ENCODE results near the gene ABCC1.

DNA sequence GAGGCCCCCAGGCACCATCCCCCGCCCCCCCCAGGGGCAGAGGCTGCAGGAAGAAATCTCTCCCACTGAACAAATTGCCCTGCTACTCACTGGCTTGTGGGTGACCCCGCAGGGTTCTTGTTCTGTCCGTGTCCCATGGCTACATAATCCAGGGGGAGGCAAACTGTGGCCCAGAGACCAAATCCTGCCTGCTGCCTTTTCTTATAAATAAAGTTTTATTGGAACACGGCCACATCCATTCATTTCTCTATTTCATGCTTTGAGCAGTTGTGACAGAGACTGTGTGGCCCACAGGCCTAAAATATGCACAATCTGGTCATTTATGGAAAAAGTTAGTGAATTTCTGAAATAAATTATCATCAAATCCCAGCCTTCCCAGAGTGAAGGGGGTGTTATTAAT, 235.7 kb downstream of the ABCC1 start:
- TF ChIP-seq, protein P1, sequence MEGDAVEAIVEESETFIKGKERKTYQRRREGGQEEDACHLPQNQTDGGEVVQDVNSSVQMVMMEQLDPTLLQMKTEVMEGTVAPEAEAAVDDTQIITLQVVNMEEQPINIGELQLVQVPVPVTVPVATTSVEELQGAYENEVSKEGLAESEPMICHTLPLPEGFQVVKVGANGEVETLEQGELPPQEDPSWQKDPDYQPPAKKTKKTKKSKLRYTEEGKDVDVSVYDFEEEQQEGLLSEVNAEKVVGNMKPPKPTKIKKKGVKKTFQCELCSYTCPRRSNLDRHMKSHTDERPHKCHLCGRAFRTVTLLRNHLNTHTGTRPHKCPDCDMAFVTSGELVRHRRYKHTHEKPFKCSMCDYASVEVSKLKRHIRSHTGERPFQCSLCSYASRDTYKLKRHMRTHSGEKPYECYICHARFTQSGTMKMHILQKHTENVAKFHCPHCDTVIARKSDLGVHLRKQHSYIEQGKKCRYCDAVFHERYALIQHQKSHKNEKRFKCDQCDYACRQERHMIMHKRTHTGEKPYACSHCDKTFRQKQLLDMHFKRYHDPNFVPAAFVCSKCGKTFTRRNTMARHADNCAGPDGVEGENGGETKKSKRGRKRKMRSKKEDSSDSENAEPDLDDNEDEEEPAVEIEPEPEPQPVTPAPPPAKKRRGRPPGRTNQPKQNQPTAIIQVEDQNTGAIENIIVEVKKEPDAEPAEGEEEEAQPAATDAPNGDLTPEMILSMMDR (IDR thresholded peaks at IDR 0.05) = no peak
- TF ChIP-seq POLR2A (IDR thresholded peaks at IDR 0.05) = no peak
